ENCODE data around the gene TPSD1.

Gene TPSD1

DNA sequence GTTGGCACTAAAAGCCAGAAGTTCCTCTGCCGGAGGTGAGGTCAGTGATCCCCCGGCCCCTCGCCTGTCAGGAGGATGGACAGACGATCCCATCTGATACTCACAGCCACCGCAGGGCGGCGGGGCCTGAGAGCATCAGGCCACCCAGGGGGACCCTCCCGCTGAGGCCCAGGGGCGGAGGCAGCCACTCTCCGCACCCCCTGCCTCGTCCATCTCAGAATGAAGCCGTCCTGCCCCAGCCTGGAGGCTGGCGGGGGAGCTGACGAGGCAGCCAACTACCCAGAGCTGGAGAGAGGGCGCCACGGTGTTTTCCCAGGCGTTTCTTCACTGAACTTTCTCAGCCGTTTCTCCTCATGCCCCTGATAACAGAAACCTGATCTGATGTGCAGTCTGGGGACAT lies 22.6 kb downstream of the TPSD1 start:
- H4K91ac ChIP-seq (ENCODE audit: low read length) = no peak overlapping the region
- no peak for DNase-seq
- H3K36me3 ChIP-seq (ENCODE audit: control insufficient read depth in 1 of 2, insufficient read depth in 2 of 2, low read depth in 1 of 2, low read length in 2 of 2) = no peaks in the 10 kb centered on the region
- H3K4me3 ChIP-seq (ENCODE audit: insufficient read depth in 1 of 2, low read depth in 1 of 2, low read length in 2 of 2) = no peak overlapping the region
- H3K79me1 ChIP-seq (replicated peaks; ENCODE audit: low read length, poor library complexity, severe bottlenecking) = no peaks in the 10 kb centered on the region
- no peak overlapping the region for H3K4ac ChIP-seq (ENCODE audit: low read depth in 1 of 2, low read length in 2 of 2)
- H2BK15ac ChIP-seq (ENCODE audit: low read depth, poor library complexity, severe bottlenecking) = no peak overlapping the region
- no peak overlapping the region for H2AK5ac ChIP-seq (ENCODE audit: low read length, severe bottlenecking)
- no peak overlapping the region for H4K8ac ChIP-seq (ENCODE audit: low read length)
- H3K27me3 ChIP-seq (ENCODE audit: control insufficient read depth in 1 of 2, insufficient read depth in 1 of 2, low read length in 2 of 2) = peaks cover 33 to 77% of the 10 kb centered on the region in 2 experiments
- H3K27ac ChIP-seq (ENCODE audit: low read length, poor library complexity, severe bottlenecking) = no peak overlapping the region
- H3K4me2 ChIP-seq (ENCODE audit: low read length, poor library complexity, severe bottlenecking) = no peak overlapping the region
- no peak overlapping the region for H2BK120ac ChIP-seq (ENCODE audit: low read depth, low read length)
- 43% methylated on average over 18 of the region's 18 CpGs for WGBS
- H3K9me3 ChIP-seq (ENCODE audit: control insufficient read depth, low read length) = no peaks in the 10 kb centered on the region
- H2AFZ ChIP-seq (ENCODE audit: low read depth, low read length) = no peak overlapping the region
- no peak overlapping the region for H3K23ac ChIP-seq (ENCODE audit: low read length in 2 of 2)
- no peak overlapping the region for H2BK12ac ChIP-seq (ENCODE audit: low read length in 2 of 2)
- peaks cover 12% of the 10 kb centered on the region for H3K4me1 ChIP-seq (ENCODE audit: control insufficient read depth, insufficient read depth, low read depth, low read length)
- no peak overlapping the region for H3K18ac ChIP-seq (ENCODE audit: low read depth in 1 of 2, low read length in 2 of 2)
- no peak overlapping the region for H2BK5ac ChIP-seq (ENCODE audit: low read depth, low read length, poor library complexity, severe bottlenecking)
- no peak overlapping the region for H3K14ac ChIP-seq (ENCODE audit: low read length in 2 of 2)
- H3K9ac ChIP-seq (ENCODE audit: low read length) = no peak overlapping the region

- no peak overlapping the region for H2AK5ac ChIP-seq (ENCODE audit: low read length, severe bottlenecking)
- no peak overlapping the region for H3K4ac ChIP-seq (ENCODE audit: low read depth in 1 of 2, low read length in 2 of 2)
- no peaks in the 10 kb centered on the region for H3K9me3 ChIP-seq (ENCODE audit: control insufficient read depth, low read length)
- WGBS = 86% methylated on average over 30 of the region's 30 CpGs
- no peak overlapping the region for H3K9ac ChIP-seq (ENCODE audit: low read length)
- no peak overlapping the region for H2AFZ ChIP-seq (ENCODE audit: low read depth, low read length)
- H3K23ac ChIP-seq (ENCODE audit: low read length in 2 of 2) = no peak overlapping the region
- no peak overlapping the region for H3K14ac ChIP-seq (ENCODE audit: low read length in 2 of 2)
- no peak overlapping the region for H4K8ac ChIP-seq (ENCODE audit: low read length)
- no peak overlapping the region for H2BK12ac ChIP-seq (ENCODE audit: low read length in 2 of 2)
- H2BK5ac ChIP-seq (ENCODE audit: low read depth, low read length, poor library complexity, severe bottlenecking) = no peak overlapping the region
- no peak overlapping the region for H3K4me2 ChIP-seq (ENCODE audit: low read length, poor library complexity, severe bottlenecking)
- no peak overlapping the region for H3K4me3 ChIP-seq (ENCODE audit: insufficient read depth in 1 of 2, low read depth in 1 of 2, low read length in 2 of 2)
- H3K36me3 ChIP-seq (ENCODE audit: control insufficient read depth in 1 of 2, insufficient read depth in 2 of 2, low read depth in 1 of 2, low read length in 2 of 2) = no peaks in the 10 kb centered on the region
- DNase-seq = no peak
- H3K18ac ChIP-seq (ENCODE audit: low read depth in 1 of 2, low read length in 2 of 2) = no peak overlapping the region
- H3K79me1 ChIP-seq (replicated peaks; ENCODE audit: low read length, poor library complexity, severe bottlenecking) = no peaks in the 10 kb centered on the region
- peaks cover 41 to 79% of the 10 kb centered on the region in 2 experiments for H3K27me3 ChIP-seq (ENCODE audit: control insufficient read depth in 1 of 2, insufficient read depth in 1 of 2, low read length in 2 of 2)
- peaks cover 12% of the 10 kb centered on the region for H3K4me1 ChIP-seq (ENCODE audit: control insufficient read depth, insufficient read depth, low read depth, low read length)
- H2BK120ac ChIP-seq (ENCODE audit: low read depth, low read length) = no peak overlapping the region
- no peak overlapping the region for H2BK15ac ChIP-seq (ENCODE audit: low read depth, poor library complexity, severe bottlenecking)
- H3K27ac ChIP-seq (ENCODE audit: low read length, poor library complexity, severe bottlenecking) = no peak overlapping the region
- H4K91ac ChIP-seq (ENCODE audit: low read length) = no peak overlapping the region
Measured at GRCh38 chr16:1279081-1279944, 23.4 kb downstream of the TPSD1 start.

DNA sequence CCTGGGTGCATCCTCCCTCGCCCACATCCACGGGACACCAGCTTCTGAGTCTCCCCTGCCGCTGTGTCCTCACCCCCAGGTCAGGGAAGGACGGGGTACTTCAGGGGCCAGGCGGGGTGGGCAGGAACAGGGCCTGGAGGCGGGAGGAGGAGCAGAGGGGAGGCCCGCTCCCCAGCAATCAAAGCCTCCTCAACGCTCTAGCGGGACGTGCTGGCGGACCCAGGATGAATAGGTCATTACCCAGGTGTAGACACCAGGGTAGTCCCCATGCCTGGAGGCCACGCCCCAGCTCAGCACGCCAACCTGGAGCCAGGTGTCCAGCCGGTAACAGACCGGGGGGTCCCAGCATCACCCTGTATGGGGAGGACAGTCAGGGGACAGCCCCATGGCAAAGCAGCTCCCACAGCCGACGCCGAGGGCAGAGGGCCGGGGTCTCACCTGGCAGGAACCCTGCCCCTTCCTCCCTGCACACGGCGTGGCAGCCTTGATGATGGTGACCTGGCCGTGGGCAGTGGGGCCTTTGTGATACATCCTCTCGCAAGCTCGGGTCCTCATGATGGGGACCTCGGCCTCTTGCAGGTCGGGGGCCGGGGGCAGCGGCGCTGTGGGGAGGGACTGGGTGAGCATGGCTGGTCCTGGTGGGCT lies 24.2 kb downstream of the TPSD1 start:
- H3K14ac ChIP-seq (ENCODE audit: low read length in 2 of 2) = no peak overlapping the region

GRCh38 chr16:1280783-1281182 lies 24.9 kb downstream of the TPSD1 start:
- peaks cover 49 to 80% of the 10 kb centered on the region in 2 experiments for H3K27me3 ChIP-seq (ENCODE audit: control insufficient read depth in 1 of 2, insufficient read depth in 1 of 2, low read length in 2 of 2)
- H2BK120ac ChIP-seq (ENCODE audit: low read depth, low read length) = no peak overlapping the region
- WGBS = 84% methylated on average over 8 of the region's 8 CpGs
- H3K9ac ChIP-seq (ENCODE audit: low read length) = no peak overlapping the region
- H3K18ac ChIP-seq (ENCODE audit: low read depth in 1 of 2, low read length in 2 of 2) = no peak overlapping the region
- no peak overlapping the region for H2BK15ac ChIP-seq (ENCODE audit: low read depth, poor library complexity, severe bottlenecking)
- no peak overlapping the region for H2BK5ac ChIP-seq (ENCODE audit: low read depth, low read length, poor library complexity, severe bottlenecking)
- no peak overlapping the region for H4K91ac ChIP-seq (ENCODE audit: low read length)
- no peaks in the 10 kb centered on the region for H3K9me3 ChIP-seq (ENCODE audit: control insufficient read depth, low read length)
- no peak overlapping the region for H3K23ac ChIP-seq (ENCODE audit: low read length in 2 of 2)
- no peak overlapping the region for H2AFZ ChIP-seq (ENCODE audit: low read depth, low read length)
- no peak overlapping the region for H3K4ac ChIP-seq (ENCODE audit: low read depth in 1 of 2, low read length in 2 of 2)
- no peak overlapping the region for H3K4me2 ChIP-seq (ENCODE audit: low read length, poor library complexity, severe bottlenecking)
- no peak overlapping the region for H4K8ac ChIP-seq (ENCODE audit: low read length)
- H2BK12ac ChIP-seq (ENCODE audit: low read length in 2 of 2) = no peak overlapping the region
- H2AK5ac ChIP-seq (ENCODE audit: low read length, severe bottlenecking) = no peak overlapping the region
- H3K14ac ChIP-seq (ENCODE audit: low read length in 2 of 2) = no peak overlapping the region
- H3K79me1 ChIP-seq (replicated peaks; ENCODE audit: low read length, poor library complexity, severe bottlenecking) = no peaks in the 10 kb centered on the region
- H3K4me1 ChIP-seq (ENCODE audit: control insufficient read depth, insufficient read depth, low read depth, low read length) = peaks cover 12% of the 10 kb centered on the region
- no peak overlapping the region for H3K4me3 ChIP-seq (ENCODE audit: insufficient read depth in 1 of 2, low read depth in 1 of 2, low read length in 2 of 2)
- H3K27ac ChIP-seq (ENCODE audit: low read length, poor library complexity, severe bottlenecking) = no peak overlapping the region
- H3K36me3 ChIP-seq (ENCODE audit: control insufficient read depth in 1 of 2, insufficient read depth in 2 of 2, low read depth in 1 of 2, low read length in 2 of 2) = no peaks in the 10 kb centered on the region
- DNase-seq = no peak

More for the DNA sequence above, 24.2 kb downstream of the TPSD1 start:
- H3K27ac ChIP-seq (ENCODE audit: low read length, poor library complexity, severe bottlenecking) = no peak overlapping the region
- H3K4ac ChIP-seq (ENCODE audit: low read depth in 1 of 2, low read length in 2 of 2) = no peak overlapping the region
- no peak overlapping the region for H2BK15ac ChIP-seq (ENCODE audit: low read depth, poor library complexity, severe bottlenecking)
- WGBS = 91% methylated on average over 29 of the region's 29 CpGs
- no peak overlapping the region for H3K18ac ChIP-seq (ENCODE audit: low read depth in 1 of 2, low read length in 2 of 2)
- no peaks in the 10 kb centered on the region for H3K79me1 ChIP-seq (replicated peaks; ENCODE audit: low read length, poor library complexity, severe bottlenecking)
- H3K27me3 ChIP-seq (ENCODE audit: control insufficient read depth in 1 of 2, insufficient read depth in 1 of 2, low read length in 2 of 2) = peaks cover 43 to 79% of the 10 kb centered on the region in 2 experiments
- H4K91ac ChIP-seq (ENCODE audit: low read length) = no peak overlapping the region
- H2AK5ac ChIP-seq (ENCODE audit: low read length, severe bottlenecking) = no peak overlapping the region
- H3K4me2 ChIP-seq (ENCODE audit: low read length, poor library complexity, severe bottlenecking) = no peak overlapping the region
- H3K23ac ChIP-seq (ENCODE audit: low read length in 2 of 2) = no peak overlapping the region
- no peaks in the 10 kb centered on the region for H3K36me3 ChIP-seq (ENCODE audit: control insufficient read depth in 1 of 2, insufficient read depth in 2 of 2, low read depth in 1 of 2, low read length in 2 of 2)
- no peak overlapping the region for H2BK120ac ChIP-seq (ENCODE audit: low read depth, low read length)
- H2AFZ ChIP-seq (ENCODE audit: low read depth, low read length) = no peak overlapping the region
- no peak for DNase-seq
- H3K9me3 ChIP-seq (ENCODE audit: control insufficient read depth, low read length) = no peaks in the 10 kb centered on the region
- peaks cover 12% of the 10 kb centered on the region for H3K4me1 ChIP-seq (ENCODE audit: control insufficient read depth, insufficient read depth, low read depth, low read length)
- H4K8ac ChIP-seq (ENCODE audit: low read length) = no peak overlapping the region
- H3K4me3 ChIP-seq (ENCODE audit: insufficient read depth in 1 of 2, low read depth in 1 of 2, low read length in 2 of 2) = no peak overlapping the region
- H3K9ac ChIP-seq (ENCODE audit: low read length) = no peak overlapping the region
- H2BK12ac ChIP-seq (ENCODE audit: low read length in 2 of 2) = no peak overlapping the region
- no peak overlapping the region for H2BK5ac ChIP-seq (ENCODE audit: low read depth, low read length, poor library complexity, severe bottlenecking)

Measured in mesenchymal stem cell (in vitro differentiated cells and primary cell).